ENCODE results near the gene HSDL2. TPM values are rescaled to one million over a fixed set of nuclear protein-coding genes. Genes with fewer than 3 reads are reported as not detected.

The HSDL2 gene
- total and polyA plus RNA-seq, 2 of the 4 experiments (the other 2 are of a cell fraction): 17.7 to 65.8 TPM

DNA sequence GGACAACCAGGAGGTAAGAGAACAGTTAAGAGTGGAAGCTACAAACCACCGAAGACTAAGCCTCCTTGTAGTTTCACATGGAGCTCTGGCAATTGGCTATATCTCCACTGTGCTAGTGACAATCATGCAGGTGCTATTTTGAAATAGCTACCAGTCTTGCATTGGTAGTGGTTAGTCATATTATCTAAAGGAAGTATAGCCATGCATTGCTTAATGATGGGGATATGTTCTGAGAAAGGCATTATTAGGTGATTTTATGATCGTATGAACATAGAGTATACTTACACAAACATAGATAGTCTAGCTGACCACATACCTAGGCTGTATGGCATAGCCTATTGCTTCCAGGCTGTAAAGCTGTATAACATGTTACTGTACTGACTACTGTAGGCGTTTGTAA is 28.4 kb downstream of the HSDL2 start:
- Histone ChIP-seq H3K9ac (ENCODE audit: low read depth, low read length) (no peak overlapping the region), H4K20me1 (ENCODE audit: insufficient read depth, low read length) (no peaks in the 10 kb centered on the region), H3K9me3 (ENCODE audit: control insufficient read depth, insufficient read depth, low read length) (no peaks in the 10 kb centered on the region), H3K4me1 (ENCODE audit: control insufficient read depth, insufficient read depth, low read length) (peaks cover 9% of the 10 kb centered on the region), H2BK5ac (ENCODE audit: low read depth, low read length, poor library complexity, severe bottlenecking) (no peak overlapping the region), H4K5ac (ENCODE audit: low read depth, low read length) (no peak overlapping the region), H2BK15ac (ENCODE audit: low read depth, low read length) (no peak overlapping the region), H3K27me3 (ENCODE audit: control insufficient read depth, insufficient read depth, low read length) (no peaks in the 10 kb centered on the region), H3K14ac (replicated peaks; ENCODE audit: low read depth, low read length) (no peak overlapping the region), H3K18ac (ENCODE audit: low read depth, low read length) (no peak overlapping the region), H3K4me2 (ENCODE audit: low read depth, low read length) (no peak overlapping the region), H2AFZ (replicated peaks; ENCODE audit: low read length, poor library complexity) (no peak overlapping the region), H3K4ac (ENCODE audit: low read depth, low read length) (no peak overlapping the region), H3K4me3 (ENCODE audit: insufficient read depth, low read depth, low read length) (no peak overlapping the region), H3K56ac (ENCODE audit: extremely low read depth, insufficient read depth, low read length) (no peak overlapping the region), H3K36me3 (ENCODE audit: control insufficient read depth, insufficient read depth, low read length) (peaks cover 12% of the 10 kb centered on the region), H2AK5ac (ENCODE audit: low read depth, low read length) (no peak overlapping the region), H3K79me1 (ENCODE audit: low read depth in 1 of 2, low read length in 2 of 2) (peaks cover 4 to 13% of the 10 kb centered on the region in 2 experiments; a peak in 3 of 4 replicates), H3K9me1 (ENCODE audit: insufficient read depth, low read length) (peaks cover 3% of the 10 kb centered on the region; the same call in 1 of the 2 replicates), H3K23ac (ENCODE audit: low read depth, low read length) (no peak overlapping the region), H2BK120ac (ENCODE audit: low read depth, low read length) (no peak overlapping the region), H2BK20ac (ENCODE audit: low read depth, low read length) (no peak overlapping the region), H3K27ac (ENCODE audit: insufficient read depth, low read length) (no peak overlapping the region), H4K91ac (ENCODE audit: insufficient read depth, low read depth, low read length) (no peak overlapping the region), H4K8ac (ENCODE audit: low read depth in 2 of 2, low read length in 2 of 2) (no peak overlapping the region), H2AK9ac (replicated peaks; ENCODE audit: low read depth, low read length, poor library complexity) (no peak overlapping the region)
- no peak for ATAC-seq (ENCODE audit: low read depth)
- CTCF ChIA-PET: interaction anchor here (1.5 kb wide), 1 partner anchor 24 kb away, joined by 3 read pairs; no protein-coding TSS in a partner anchor
- 100% methylated on average over 1 of the region's 3 CpGs; no CpG with 5 or more reads in 1 of the 2 experiments for WGBS, 2 experiments (ENCODE audit: extremely low coverage in 2 of 2, insufficient read length in 1 of 2)
- dilution Hi-C loops (cut with HindIII; ENCODE audit: low sequenced_read_pairs, unreplicated experiment) (no loop called here), in situ Hi-C loops (cut with MboI; ENCODE audit: low sequenced_read_pairs) (no loop called here), intact Hi-C loops (cut with micrococcal nuclease) (no loop called here)
- POLR2A ChIA-PET (ENCODE audit: unreplicated experiment): no interaction called here
- no peak for DNase-seq
- BruUV-seq (replicated peaks): no TSS peak
- TF ChIP-seq RCOR1 (IDR thresholded peaks at IDR 0.05; ENCODE audit: insufficient replicate concordance, low read length): no peak
- TF ChIP-seq, protein P1, sequence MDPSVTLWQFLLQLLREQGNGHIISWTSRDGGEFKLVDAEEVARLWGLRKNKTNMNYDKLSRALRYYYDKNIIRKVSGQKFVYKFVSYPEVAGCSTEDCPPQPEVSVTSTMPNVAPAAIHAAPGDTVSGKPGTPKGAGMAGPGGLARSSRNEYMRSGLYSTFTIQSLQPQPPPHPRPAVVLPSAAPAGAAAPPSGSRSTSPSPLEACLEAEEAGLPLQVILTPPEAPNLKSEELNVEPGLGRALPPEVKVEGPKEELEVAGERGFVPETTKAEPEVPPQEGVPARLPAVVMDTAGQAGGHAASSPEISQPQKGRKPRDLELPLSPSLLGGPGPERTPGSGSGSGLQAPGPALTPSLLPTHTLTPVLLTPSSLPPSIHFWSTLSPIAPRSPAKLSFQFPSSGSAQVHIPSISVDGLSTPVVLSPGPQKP (IDR thresholded peaks at IDR 0.05; ENCODE audit: borderline replicate concordance, low read depth, low read length): no peak
- TF ChIP-seq RFX5 (IDR thresholded peaks at IDR 0.05; ENCODE audit: low read depth, low read length): no peak
- TF ChIP-seq, protein P2, sequence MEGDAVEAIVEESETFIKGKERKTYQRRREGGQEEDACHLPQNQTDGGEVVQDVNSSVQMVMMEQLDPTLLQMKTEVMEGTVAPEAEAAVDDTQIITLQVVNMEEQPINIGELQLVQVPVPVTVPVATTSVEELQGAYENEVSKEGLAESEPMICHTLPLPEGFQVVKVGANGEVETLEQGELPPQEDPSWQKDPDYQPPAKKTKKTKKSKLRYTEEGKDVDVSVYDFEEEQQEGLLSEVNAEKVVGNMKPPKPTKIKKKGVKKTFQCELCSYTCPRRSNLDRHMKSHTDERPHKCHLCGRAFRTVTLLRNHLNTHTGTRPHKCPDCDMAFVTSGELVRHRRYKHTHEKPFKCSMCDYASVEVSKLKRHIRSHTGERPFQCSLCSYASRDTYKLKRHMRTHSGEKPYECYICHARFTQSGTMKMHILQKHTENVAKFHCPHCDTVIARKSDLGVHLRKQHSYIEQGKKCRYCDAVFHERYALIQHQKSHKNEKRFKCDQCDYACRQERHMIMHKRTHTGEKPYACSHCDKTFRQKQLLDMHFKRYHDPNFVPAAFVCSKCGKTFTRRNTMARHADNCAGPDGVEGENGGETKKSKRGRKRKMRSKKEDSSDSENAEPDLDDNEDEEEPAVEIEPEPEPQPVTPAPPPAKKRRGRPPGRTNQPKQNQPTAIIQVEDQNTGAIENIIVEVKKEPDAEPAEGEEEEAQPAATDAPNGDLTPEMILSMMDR (conservative IDR thresholded peaks at IDR 0.05; ENCODE audit: low read depth, low read length): no peak
- no peak for TF ChIP-seq SMC3 (IDR thresholded peaks at IDR 0.05; ENCODE audit: low read depth, low read length)
- TF ChIP-seq FOS (IDR thresholded peaks at IDR 0.05; ENCODE audit: low read depth, low read length): no peak
- TF ChIP-seq POLR2A (IDR thresholded peaks at IDR 0.05; ENCODE audit: low read depth, low read length): no peak
- TF ChIP-seq MAFK (IDR thresholded peaks at IDR 0.05; ENCODE audit: low read depth, low read length): no peak
- TF ChIP-seq MXI1 (IDR thresholded peaks at IDR 0.05; ENCODE audit: borderline replicate concordance, low read depth, low read length): no peak
- no peak for TF ChIP-seq MAZ (IDR thresholded peaks at IDR 0.05; ENCODE audit: borderline replicate concordance, low read depth, low read length)
- TF ChIP-seq CEBPB (IDR thresholded peaks at IDR 0.05; ENCODE audit: low read depth, low read length): no peak
- TF ChIP-seq, protein P3, sequence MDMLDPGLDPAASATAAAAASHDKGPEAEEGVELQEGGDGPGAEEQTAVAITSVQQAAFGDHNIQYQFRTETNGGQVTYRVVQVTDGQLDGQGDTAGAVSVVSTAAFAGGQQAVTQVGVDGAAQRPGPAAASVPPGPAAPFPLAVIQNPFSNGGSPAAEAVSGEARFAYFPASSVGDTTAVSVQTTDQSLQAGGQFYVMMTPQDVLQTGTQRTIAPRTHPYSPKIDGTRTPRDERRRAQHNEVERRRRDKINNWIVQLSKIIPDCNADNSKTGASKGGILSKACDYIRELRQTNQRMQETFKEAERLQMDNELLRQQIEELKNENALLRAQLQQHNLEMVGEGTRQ (IDR thresholded peaks at IDR 0.05; ENCODE audit: low read depth, low read length): no peak
- no peak for TF ChIP-seq NFE2L2 (IDR thresholded peaks at IDR 0.05; ENCODE audit: low read depth, low read length)
- TF ChIP-seq CHD1 (IDR thresholded peaks at IDR 0.05; ENCODE audit: low read depth, low read length): no peak
- TF ChIP-seq RAD21 (IDR thresholded peaks at IDR 0.05; ENCODE audit: low read length): no peak
- no peak for TF ChIP-seq BHLHE40 (IDR thresholded peaks at IDR 0.05; ENCODE audit: low read depth, low read length)
